Activated T-helper 2 cell treated with anti-CD3 and anti-CD28 coated beads, Interferon-gamma antibody, Interleukin-2, Interleukin-4, amounts not matched to agents 10 μg/mL and 5 μg/mL and 100 μg/mL, durations not matched to agents 14 hours and 24 hours and 36 hours (primary cell): ENCODE measurements around the gene PAQR8. TPM values are rescaled to one million over a fixed set of nuclear protein-coding genes. Genes with fewer than 3 reads are reported as not detected.

ENCODE experiments used
- DNase-seq: peaks from one replicate; pipeline ENCODE4 v3.0.0; 2021; ENCODE audit warnings: low spot score
- H3K27ac Mint-ChIP-seq: one replicate; pipeline ENCODE4 v1.8.0; 2021; ENCODE audit warnings: mixed read lengths
- H3K27me3 Mint-ChIP-seq: one replicate; pipeline ENCODE4 v1.8.0; 2021; ENCODE audit warnings: low read depth, mixed read lengths
- H3K36me3 Mint-ChIP-seq: one replicate; pipeline ENCODE4 v1.8.0; 2021; ENCODE audit warnings: low read depth, mixed read lengths
- H3K4me1 Mint-ChIP-seq: one replicate; pipeline ENCODE4 v1.8.0; 2021; ENCODE audit warnings: low read depth, mixed read lengths
- H3K4me3 Mint-ChIP-seq: one replicate; pipeline ENCODE4 v1.8.0; 2021; ENCODE audit warnings: low read depth, mild to moderate bottlenecking, moderate library complexity, mixed read lengths
- H3K9me3 Mint-ChIP-seq: one replicate; pipeline ENCODE4 v1.8.0; 2021; ENCODE audit warnings: mixed read lengths
- intact Hi-C: fragments of 100-400 bp; cut with micrococcal nuclease; formaldehyde crosslinking; loops from one replicate; pipeline ENCODE4 v1.15.1; 2023
- total RNA-seq: library from RNA; stranded (reverse); gene quantifications from 2 replicates; pipeline ENCODE4 v1.2.3, GENCODE V29; 2022

Gene PAQR8
- total RNA-seq, 1 donor from 2014 or later: 6.8 TPM

DNA sequence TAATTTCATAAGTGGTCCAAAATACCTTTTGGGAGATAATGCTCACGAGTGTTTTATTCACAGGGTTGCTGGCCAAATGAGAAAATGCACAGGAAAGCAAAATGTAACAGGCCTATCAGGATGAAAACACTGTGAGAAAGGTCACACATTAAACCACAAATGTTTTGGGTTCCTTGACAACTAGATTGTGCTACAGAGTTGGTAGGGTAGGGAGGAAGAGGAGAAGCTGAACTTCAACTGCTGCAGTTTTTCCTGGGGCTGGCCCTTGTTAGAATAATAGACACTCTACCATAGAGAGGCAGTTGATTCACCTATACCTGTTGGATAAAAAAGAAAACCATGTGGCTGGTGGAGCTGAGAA is 28.1 kb upstream of the PAQR8 start:
- Mint-ChIP-seq H3K36me3 (no peaks in the 10 kb centered on the region), H3K4me3 (no peak overlapping the region)
- DNase-seq: no peak

GRCh38 chr6:52335576-52335975 is 26.4 kb upstream of the PAQR8 start:
- intact Hi-C loops: no loop called here
- DNase-seq: no peak
- Mint-ChIP-seq H3K9me3 (no peaks in the 10 kb centered on the region), H3K27ac (no peak overlapping the region), H3K36me3 (no peaks in the 10 kb centered on the region), H3K4me1 (peaks cover 32% of the 10 kb centered on the region), H3K27me3 (no peaks in the 10 kb centered on the region), H3K4me3 (no peak overlapping the region)

More for the DNA sequence above, 28.1 kb upstream of the PAQR8 start:
- H3K27me3 Mint-ChIP-seq: no peaks in the 10 kb centered on the region
- no peak overlapping the region for H3K27ac Mint-ChIP-seq
- peaks cover 32% of the 10 kb centered on the region for H3K4me1 Mint-ChIP-seq
- intact Hi-C loops: no loop called here
- no peaks in the 10 kb centered on the region for H3K9me3 Mint-ChIP-seq

DNA sequence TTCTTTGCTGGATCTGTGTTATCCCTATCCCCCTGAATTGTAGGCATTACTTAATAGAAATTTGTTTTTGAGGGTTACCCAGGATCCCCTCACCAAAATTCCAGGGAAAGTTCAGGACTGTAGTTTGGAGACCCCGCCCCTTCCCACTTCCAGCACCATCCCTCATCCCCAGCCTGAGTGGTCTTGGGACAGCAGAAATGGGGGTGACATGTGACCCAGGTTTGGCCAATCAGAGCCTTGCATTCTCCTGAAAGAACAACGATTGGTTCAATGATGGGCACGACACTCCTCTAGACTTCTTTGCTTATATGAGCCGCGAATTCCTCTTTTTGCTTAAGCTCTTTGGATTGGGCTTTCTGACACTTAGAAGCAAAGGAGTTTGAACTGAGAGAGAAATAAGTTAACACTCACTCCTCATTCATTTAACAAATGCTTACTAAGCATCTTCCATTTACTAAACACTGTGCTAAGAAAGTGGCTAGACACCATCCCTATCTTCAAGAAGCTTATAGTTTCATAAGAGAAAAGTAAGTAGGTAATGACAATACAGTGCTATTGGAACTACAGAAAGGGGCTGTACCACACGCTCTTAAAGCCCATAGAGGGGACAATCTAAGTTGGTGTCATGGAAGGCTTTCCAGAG is 24.9 kb upstream of the PAQR8 start:
- peak overlapping the region; percentile 13 for H3K27ac Mint-ChIP-seq
- intact Hi-C loops: no loop called here
- H3K4me3 Mint-ChIP-seq: no peak overlapping the region
- H3K27me3 Mint-ChIP-seq: no peaks in the 10 kb centered on the region
- H3K36me3 Mint-ChIP-seq: no peaks in the 10 kb centered on the region
- H3K9me3 Mint-ChIP-seq: no peaks in the 10 kb centered on the region
- peaks cover 38% of the 10 kb centered on the region for H3K4me1 Mint-ChIP-seq
- no peak for DNase-seq

DNA sequence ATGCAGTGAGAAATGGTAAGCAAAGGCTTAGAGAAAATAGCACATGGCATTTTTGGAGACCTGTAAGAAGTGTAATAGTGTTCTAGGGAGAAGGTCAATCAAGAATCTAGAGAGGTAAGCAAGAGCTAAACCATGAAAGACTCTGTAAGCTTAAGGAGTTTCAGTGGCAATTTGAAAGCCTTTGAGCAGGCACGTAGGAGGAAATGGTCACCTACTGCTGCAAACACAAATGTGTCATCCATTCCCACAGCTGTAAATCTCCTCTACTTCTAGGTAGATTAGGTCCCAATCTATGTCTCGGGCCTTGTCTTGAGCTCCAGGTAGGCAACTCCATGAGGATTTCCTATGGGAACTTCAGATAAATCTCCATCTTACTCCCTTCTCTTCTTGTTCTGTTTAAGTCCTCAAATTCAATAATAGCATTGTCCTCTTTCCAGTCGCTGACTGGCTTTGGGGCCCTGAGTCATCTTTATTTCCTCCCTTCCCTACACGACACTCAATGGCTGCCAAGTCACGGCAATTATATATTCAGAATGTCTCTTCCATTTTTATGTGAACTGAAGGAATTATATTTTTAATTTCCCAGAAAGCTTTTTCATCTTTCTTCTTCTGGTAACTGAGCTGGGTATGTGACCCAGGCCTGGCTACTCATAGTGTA is 24.2 kb upstream of the PAQR8 start:
- DNase-seq: no peak
- intact Hi-C loops: no loop called here
- H3K4me3 Mint-ChIP-seq: no peak overlapping the region
- H3K27ac Mint-ChIP-seq: peak overlapping the region; percentile 13
- no peaks in the 10 kb centered on the region for H3K36me3 Mint-ChIP-seq
- peaks cover 39% of the 10 kb centered on the region for H3K4me1 Mint-ChIP-seq
- H3K9me3 Mint-ChIP-seq: no peaks in the 10 kb centered on the region
- H3K27me3 Mint-ChIP-seq: no peaks in the 10 kb centered on the region

GRCh38 chr6:52340603-52340880 is 21.4 kb upstream of the PAQR8 start:
- intact Hi-C loops: no loop called here
- DNase-seq: no peak
- H3K4me1 Mint-ChIP-seq: peaks cover 27% of the 10 kb centered on the region
- peaks cover 2% of the 10 kb centered on the region for H3K27me3 Mint-ChIP-seq
- no peaks in the 10 kb centered on the region for H3K9me3 Mint-ChIP-seq
- no peak overlapping the region for H3K27ac Mint-ChIP-seq
- no peaks in the 10 kb centered on the region for H3K36me3 Mint-ChIP-seq
- no peak overlapping the region for H3K4me3 Mint-ChIP-seq

GRCh38 chr6:52341561-52342260 is 20.2 kb upstream of the PAQR8 start:
- Mint-ChIP-seq H3K4me3 (no peak overlapping the region), H3K27me3 (peaks cover 5% of the 10 kb centered on the region), H3K9me3 (no peaks in the 10 kb centered on the region), H3K27ac (no peak overlapping the region), H3K36me3 (no peaks in the 10 kb centered on the region), H3K4me1 (peaks cover 20% of the 10 kb centered on the region)
- intact Hi-C loops: no loop called here
- no peak for DNase-seq

DNA sequence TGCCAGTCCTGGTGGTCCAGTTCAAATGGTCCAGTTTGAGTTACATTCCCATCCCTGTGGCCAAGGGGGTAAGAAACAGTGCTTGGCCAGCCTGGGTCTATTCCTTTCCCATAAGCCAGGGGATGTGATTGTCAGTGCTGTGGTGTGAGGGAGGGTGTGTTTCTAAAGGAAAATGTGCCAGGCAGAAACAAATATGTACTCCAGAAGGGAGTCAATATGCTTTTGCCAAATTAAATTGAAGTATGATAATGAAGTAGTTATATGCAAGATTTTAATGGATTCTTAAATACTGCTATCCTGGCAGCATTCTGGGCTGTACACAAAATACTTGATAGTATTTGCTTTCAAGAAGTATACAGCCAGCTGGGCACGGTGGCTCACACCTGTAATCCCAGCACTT is 16.6 kb upstream of the PAQR8 start:
- H3K27me3 Mint-ChIP-seq: peaks cover 13% of the 10 kb centered on the region
- intact Hi-C loops: no loop called here
- no peak for DNase-seq
- peaks cover 11% of the 10 kb centered on the region for H3K4me1 Mint-ChIP-seq
- no peak overlapping the region for H3K27ac Mint-ChIP-seq
- H3K9me3 Mint-ChIP-seq: no peaks in the 10 kb centered on the region
- H3K36me3 Mint-ChIP-seq: no peaks in the 10 kb centered on the region
- no peak overlapping the region for H3K4me3 Mint-ChIP-seq

GRCh38 chr6:52346503-52346902 is 15.4 kb upstream of the PAQR8 start:
- Mint-ChIP-seq H3K27ac (no peak overlapping the region), H3K4me3 (no peak overlapping the region), H3K36me3 (no peaks in the 10 kb centered on the region), H3K27me3 (peaks cover 16% of the 10 kb centered on the region), H3K4me1 (peaks cover 21% of the 10 kb centered on the region), H3K9me3 (no peaks in the 10 kb centered on the region)
- intact Hi-C loops: no loop called here
- no peak for DNase-seq

DNA sequence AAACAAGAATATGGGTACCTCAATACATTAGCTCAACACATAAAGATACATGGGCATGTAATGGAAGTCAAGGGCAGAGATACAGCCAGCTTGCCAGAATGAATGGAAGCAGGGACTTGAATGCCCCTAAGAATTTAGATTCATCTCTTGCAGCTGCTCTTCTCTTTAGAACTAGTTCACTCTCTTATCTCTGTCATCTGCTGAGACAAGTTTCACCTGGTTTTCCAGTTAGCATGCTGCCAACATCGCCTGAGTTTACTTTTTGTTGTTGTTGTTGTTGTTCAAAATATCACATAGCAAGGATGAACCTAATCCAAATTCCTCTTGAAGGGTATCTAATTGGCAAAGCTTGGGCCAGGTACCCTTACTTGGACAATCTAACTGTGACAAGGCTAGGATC is 14.1 kb upstream of the PAQR8 start:
- Mint-ChIP-seq H3K4me3 (no peak overlapping the region), H3K27me3 (peaks cover 16% of the 10 kb centered on the region), H3K9me3 (no peaks in the 10 kb centered on the region), H3K27ac (no peak overlapping the region), H3K4me1 (peaks cover 25% of the 10 kb centered on the region), H3K36me3 (no peaks in the 10 kb centered on the region)
- intact Hi-C loops: no loop called here
- DNase-seq: no peak

- H3K27ac Mint-ChIP-seq: no peak overlapping the region
- DNase-seq: no peak
- H3K27me3 Mint-ChIP-seq: peaks cover 18% of the 10 kb centered on the region
- H3K9me3 Mint-ChIP-seq: no peaks in the 10 kb centered on the region
- no peaks in the 10 kb centered on the region for H3K36me3 Mint-ChIP-seq
- peaks cover 30% of the 10 kb centered on the region for H3K4me1 Mint-ChIP-seq
- H3K4me3 Mint-ChIP-seq: no peak overlapping the region
- intact Hi-C loops: no loop called here
These were observed 10.1 kb upstream of the PAQR8 start for GRCh38 chr6:52351879-52352238.

DNA sequence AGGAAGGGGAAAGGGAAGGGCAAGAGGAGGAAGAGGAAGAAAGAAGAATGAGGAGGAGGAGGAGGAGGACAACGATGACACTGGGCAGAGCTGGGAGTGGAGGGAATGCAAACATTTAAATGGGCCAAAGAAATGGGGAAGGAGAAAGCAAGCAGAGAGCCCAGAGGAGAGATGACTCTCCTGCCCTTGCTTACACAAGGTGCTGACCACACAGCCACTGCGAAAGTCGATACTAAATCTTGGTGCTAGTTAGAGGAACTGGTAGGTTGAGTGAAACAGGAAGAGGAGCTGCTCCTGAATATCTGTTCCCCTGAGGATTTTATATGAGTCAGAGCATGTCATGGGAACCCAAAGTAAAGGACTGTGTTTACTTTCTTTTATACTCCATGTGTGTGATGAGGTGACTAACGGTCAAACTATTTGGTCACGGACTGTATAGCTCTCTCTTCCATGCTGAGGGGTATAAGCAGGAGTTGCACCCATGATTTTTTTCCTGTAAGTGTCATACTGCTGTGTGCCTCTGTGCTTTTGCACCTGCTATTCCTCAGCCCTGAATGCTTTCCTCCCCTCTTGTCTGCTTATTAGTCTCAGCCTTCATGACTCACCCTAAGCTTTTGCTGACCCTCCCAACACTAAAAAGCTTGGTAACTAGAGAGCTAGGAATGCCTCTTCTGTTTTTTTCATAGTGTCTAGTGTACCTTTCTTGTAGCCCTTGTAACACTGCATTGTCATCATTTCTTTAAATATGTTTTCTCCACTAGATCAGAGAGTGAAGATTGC is 9.5 kb upstream of the PAQR8 start:
- H3K36me3 Mint-ChIP-seq: no peaks in the 10 kb centered on the region
- no peak overlapping the region for H3K4me3 Mint-ChIP-seq
- H3K27me3 Mint-ChIP-seq: peaks cover 15% of the 10 kb centered on the region
- H3K4me1 Mint-ChIP-seq: peaks cover 29% of the 10 kb centered on the region
- H3K27ac Mint-ChIP-seq: no peak overlapping the region
- no peak for DNase-seq
- intact Hi-C loops: no loop called here
- H3K9me3 Mint-ChIP-seq: no peaks in the 10 kb centered on the region

GRCh38 chr6:52356017-52356416 is 5.9 kb upstream of the PAQR8 start:
- H3K4me3 Mint-ChIP-seq: no peak overlapping the region
- H3K4me1 Mint-ChIP-seq: peaks cover 20% of the 10 kb centered on the region
- peaks cover 8% of the 10 kb centered on the region for H3K27me3 Mint-ChIP-seq
- H3K36me3 Mint-ChIP-seq: no peaks in the 10 kb centered on the region
- intact Hi-C loops: no loop called here
- DNase-seq: no peak
- no peaks in the 10 kb centered on the region for H3K9me3 Mint-ChIP-seq
- no peak overlapping the region for H3K27ac Mint-ChIP-seq

GRCh38 chr6:52359403-52359802 is 2.5 kb upstream of the PAQR8 start:
- intact Hi-C loops: no loop called here
- H3K36me3 Mint-ChIP-seq: peaks cover 6% of the 10 kb centered on the region
- no peaks in the 10 kb centered on the region for H3K9me3 Mint-ChIP-seq
- no peak for DNase-seq
- peaks cover 5% of the 10 kb centered on the region for H3K27me3 Mint-ChIP-seq
- no peak overlapping the region for H3K27ac Mint-ChIP-seq
- no peak overlapping the region for H3K4me3 Mint-ChIP-seq
- peaks cover 23% of the 10 kb centered on the region for H3K4me1 Mint-ChIP-seq
